Erythroblast (primary cell): ENCODE results near the gene KMO.

Experiments
- DNase-seq, 2 experiments: peaks; one replicate each; lab custom pipeline; 2025; lab: John Stamatoyannopoulos, UW
- GATA1 ChIP-seq: IDR thresholded peaks from 2 replicates; pipeline ENCODE4 v1.6.1; 2011; ENCODE audit warnings: low read depth, mild to moderate bottlenecking, control low read depth, low read length, moderate library complexity
- POLR2A ChIP-seq: IDR thresholded peaks from 2 replicates; pipeline ENCODE4 v1.6.1; 2011; ENCODE audit warnings: mild to moderate bottlenecking, low read length

Gene KMO

GRCh38 chr1:241596633-241597032 lies 64.5 kb downstream of the KMO start:
- no peak for TF ChIP-seq POLR2A
- TF ChIP-seq GATA1 = no peak
- no peak for DNase-seq

DNA sequence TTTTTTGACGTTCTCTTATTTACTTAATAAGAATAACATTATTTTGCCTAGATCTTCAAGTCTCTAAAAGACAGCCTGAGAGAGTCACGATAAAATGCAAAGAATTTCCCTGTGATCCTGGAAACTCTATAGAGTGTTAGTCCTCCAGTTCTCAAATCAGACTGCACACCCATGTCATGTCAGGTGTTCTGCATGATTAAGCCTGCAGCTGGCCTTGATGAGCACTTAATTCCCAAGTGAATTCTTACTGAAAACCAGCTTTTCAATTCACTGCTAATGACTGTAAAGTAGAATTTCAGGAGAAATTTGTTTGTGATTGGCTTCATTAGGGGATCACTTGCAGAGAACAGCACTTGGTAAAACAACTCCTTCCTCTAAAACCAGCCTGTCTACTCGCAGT lies 66.1 kb downstream of the KMO start:
- TF ChIP-seq POLR2A (no peak), GATA1 (no peak)
- no peak for DNase-seq

- no peak for DNase-seq
- TF ChIP-seq GATA1 (no peak), POLR2A (no peak)
These were observed 68.3 kb downstream of the KMO start for GRCh38 chr1:241600496-241600901.

DNA sequence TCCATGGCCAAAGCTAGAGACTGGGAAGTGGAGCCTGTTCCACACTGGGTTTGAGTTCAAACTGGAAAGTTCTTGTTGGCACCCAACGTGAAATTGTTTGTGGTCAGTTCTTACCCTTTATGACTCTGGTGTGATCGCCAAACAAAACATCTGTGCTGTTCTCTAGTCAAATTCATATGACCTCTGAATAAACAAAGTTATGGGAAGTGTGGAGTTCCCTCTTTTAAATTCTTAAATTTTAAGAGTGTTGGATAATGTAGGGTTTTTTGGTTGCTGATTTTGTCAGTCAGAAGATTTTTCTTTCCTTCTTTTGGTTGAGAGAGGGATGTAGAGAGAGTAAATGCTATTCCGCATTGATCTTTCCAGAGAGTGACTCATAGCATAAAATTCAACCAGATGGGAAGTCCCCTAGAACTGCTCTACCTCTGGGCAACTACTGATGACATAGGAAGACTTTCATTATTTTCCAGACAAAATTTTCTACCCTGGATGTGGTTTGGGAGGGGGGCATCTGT lies 71.6 kb downstream of the KMO start:
- TF ChIP-seq POLR2A (no peak), GATA1 (no peak)
- no peak for DNase-seq

- DNase-seq = no peak
- no peak for TF ChIP-seq GATA1
- TF ChIP-seq POLR2A = no peak
These were observed 73.1 kb downstream of the KMO start for GRCh38 chr1:241605146-241605805.

GRCh38 chr1:241606544-241606943 lies 74.4 kb downstream of the KMO start:
- TF ChIP-seq GATA1 = no peak
- no peak for DNase-seq

GRCh38 chr1:241607497-241607896 lies 75.3 kb downstream of the KMO start:
- TF ChIP-seq POLR2A (no peak), GATA1 (no peak)

GRCh38 chr1:241608379-241609033 lies 76.3 kb downstream of the KMO start:
- no peak for DNase-seq
- TF ChIP-seq GATA1 (no peak), POLR2A (no peak)

More at GRCh38 chr1:241607497-241607896, 75.3 kb downstream of the KMO start:
- DNase-seq = no peak

DNA sequence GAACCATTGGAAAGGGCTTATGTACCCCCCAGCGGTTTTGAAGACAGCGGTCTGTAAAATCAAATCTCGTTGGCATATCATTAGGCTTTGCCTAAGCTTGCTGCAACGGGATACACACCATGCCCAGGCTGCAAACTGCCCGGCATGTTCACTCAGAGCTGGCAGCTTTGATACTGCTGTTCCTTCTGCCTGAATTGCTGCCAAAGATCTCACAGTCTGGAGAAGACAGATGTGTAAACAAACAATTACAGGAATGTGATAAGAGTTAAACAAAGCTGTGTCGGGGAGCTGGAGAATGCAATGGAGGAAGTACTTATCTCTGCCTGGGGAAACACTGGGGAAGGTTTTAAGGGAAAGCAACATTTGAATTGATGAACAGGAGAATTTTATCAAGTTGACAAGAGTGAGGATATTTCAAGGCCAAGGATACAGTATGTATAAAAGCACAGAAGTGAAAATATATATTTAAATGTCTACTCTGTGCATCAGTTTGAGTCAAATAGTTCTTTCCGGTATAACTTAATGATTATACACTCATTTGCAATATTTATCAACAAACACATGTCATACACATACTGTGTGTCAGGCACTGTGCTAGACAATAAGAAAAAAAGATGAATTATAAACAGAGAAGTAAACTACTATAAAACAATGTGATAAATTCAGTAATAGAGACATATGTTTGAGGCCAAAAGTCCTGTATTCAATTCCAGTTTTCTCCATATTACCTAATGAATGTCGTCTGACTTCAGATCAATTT lies 78.1 kb downstream of the KMO start:
- TF ChIP-seq POLR2A (no peak), GATA1 (no peak)
- DNase-seq = no peak

DNA sequence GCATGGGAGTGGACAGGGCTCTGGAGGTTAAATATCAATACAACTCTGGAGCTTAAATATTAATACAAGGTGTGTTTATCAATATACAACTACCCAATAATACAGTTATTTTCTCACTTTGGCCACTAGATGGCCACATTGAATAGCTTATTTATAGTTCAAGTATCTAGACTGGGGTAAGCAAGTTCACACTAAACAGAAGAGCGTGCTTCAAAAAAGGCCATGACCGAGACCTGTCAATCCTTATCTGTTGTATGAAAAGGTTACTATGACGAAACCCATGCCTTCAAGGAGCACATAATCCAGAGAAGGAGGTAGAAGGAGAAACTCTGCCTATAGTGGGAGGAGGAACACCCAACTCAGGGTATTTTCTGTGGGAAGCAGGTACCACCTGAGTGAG lies 78.9 kb downstream of the KMO start:
- no peak for TF ChIP-seq POLR2A
- no peak for TF ChIP-seq GATA1
- DNase-seq = peak; percentile 76 to 77

DNA sequence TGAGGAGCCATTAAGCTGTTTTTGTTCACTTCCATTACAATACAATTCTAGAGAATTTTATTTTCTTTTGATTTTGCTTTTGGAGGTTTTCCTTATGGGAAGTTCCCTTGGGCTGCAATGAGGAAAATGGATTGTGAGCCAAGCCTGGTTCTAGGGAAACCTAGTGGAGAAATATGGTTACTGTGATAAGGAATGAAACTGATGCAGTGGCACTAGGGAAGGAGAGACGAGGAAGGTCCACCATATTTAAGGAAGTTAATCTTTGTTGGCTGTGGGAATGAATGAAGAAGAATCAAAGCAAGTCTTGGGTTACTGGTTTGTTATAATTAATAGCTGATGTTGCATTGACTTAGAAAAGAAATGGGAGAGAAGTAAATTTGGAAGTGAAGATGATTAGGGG lies 79.6 kb downstream of the KMO start:
- DNase-seq = no peak
- no peak for TF ChIP-seq GATA1
- no peak for TF ChIP-seq POLR2A

DNA sequence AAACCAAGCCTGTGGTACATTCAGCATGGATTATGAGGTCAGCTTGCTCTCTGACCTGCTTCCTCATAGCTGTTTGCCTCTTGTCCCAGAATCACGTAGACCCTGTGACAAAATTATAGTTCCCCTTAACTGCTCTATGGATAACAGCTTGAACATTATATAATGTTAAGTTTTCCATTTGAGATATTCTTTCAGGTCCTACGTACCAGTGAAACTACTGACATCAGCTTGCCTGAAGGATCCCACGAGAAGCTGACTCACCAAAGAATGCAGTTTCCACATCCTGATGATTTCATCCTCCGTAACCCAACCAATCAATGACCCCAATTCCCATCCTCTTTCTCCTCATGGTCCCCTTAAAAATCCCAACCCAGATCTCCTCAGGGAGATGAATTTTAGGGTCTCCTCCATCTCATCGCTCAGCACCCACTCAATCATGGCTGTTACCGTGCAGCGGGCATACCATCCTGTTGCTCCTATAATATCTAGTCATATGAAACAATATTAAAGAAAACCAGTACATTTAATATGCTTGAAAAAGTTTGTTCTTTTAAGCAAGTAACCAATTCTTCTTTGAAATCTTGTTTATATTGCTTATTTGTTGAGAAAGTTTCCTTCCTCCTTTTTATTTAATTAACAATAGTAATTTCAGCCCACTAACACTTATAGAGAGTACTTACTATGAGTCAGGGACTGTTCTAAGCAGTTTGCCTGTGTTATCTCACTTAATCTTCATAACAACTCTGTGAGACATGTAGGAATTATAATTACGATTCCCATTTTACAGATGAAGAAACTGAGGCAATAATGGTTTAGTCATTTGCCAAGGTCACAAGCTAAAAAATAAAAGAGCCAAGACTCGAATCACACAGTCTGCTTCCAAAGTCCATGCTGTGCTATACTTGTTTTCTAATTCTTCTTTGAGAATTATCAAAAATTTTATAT lies 80.6 kb downstream of the KMO start:
- no peak for TF ChIP-seq POLR2A
- no peak for TF ChIP-seq GATA1
- no peak for DNase-seq

DNA sequence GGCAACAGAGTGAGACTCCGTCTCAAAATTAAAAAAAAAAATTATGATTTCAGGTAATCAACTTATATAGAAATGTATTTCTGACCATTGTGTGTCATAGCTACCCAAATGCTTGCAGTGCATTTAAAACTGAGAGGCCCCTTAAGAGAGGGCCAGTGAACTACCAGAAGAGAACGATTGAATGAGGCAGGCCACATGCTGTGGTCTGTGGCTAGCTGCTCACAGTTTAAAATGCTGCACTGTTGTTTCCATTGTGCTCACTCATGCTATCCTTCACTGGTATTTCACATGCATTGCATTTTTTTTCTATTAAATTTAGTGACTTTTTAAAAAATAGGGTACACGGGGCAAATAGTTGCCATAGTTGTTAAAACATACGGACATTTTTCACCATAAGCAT lies 82.0 kb downstream of the KMO start:
- TF ChIP-seq POLR2A (no peak), GATA1 (no peak)
- no peak for DNase-seq
